HepG2 (cell line): ENCODE results near the gene ZNF48. TPM values are rescaled to one million over a fixed set of nuclear protein-coding genes. Genes with fewer than 3 reads are reported as not detected.
A peak's percentile ranks its signal among the peaks of the same experiment; 100 is the strongest.

Experiments
- BHLHE40 ChIP-seq: IDR thresholded peaks from 2 replicates; pipeline ENCODE4 v1.6.1; 2011; ENCODE audit warnings: low read length, improper control_type of control experiment
- FIP1L1 ChIP-seq: fragments of 200-400 bp; formaldehyde crosslinking; IDR thresholded peaks from 2 replicates; pipeline ENCODE4 v1.6.1; 2018; ENCODE audit warnings: low read depth, mild to moderate bottlenecking, low read length, moderate library complexity, borderline replicate concordance; ENCODE audit not compliant: insufficient read depth
- FOXK2 ChIP-seq: fragments of 450-650 bp; IDR thresholded peaks from 2 replicates; pipeline ENCODE4 v1.6.1; 2016
- GLI4 ChIP-seq: sonication (generic); formaldehyde crosslinking; IDR thresholded peaks from 2 replicates; pipeline ENCODE4 v1.5.1; 2020; ENCODE audit warnings: missing genetic modification reagents, mild to moderate bottlenecking, moderate library complexity, borderline replicate concordance
- GRHL1 ChIP-seq: sonication (generic); formaldehyde crosslinking; conservative IDR thresholded peaks from 2 replicates; pipeline ENCODE4 v1.8.0; 2022; ENCODE audit warnings: missing genetic modification reagents
- HNRNPUL1 ChIP-seq: fragments of 200-400 bp; formaldehyde crosslinking; IDR thresholded peaks from 2 replicates; pipeline ENCODE4 v1.6.1; 2017; ENCODE audit warnings: low read depth, mild to moderate bottlenecking, low read length, moderate library complexity
- KAT2B ChIP-seq: fragments of 150-350 bp; IDR thresholded peaks from 2 replicates; pipeline ENCODE4 v1.6.1; 2014; ENCODE audit warnings: low read depth, low read length, borderline replicate concordance
- LCORL ChIP-seq, 2 experiments: fragments of 450-650 bp in 1 of 2; sonication (generic) in 1 of 2; formaldehyde crosslinking in 1 of 2; IDR thresholded peaks; 2 replicates each; pipeline versions ENCODE4 v1.5.0 to v1.6.1; 2017 to 2020; ENCODE audit warnings: antibody characterized with exemption in 1 of 2, missing genetic modification reagents in 1 of 2
- MAFG ChIP-seq: sonication (generic); formaldehyde crosslinking; IDR thresholded peaks from 2 replicates; pipeline ENCODE4 v1.5.1; 2020; ENCODE audit warnings: mild to moderate bottlenecking, missing genetic modification reagents
- NR1H2 ChIP-seq: sonication (generic); formaldehyde crosslinking; IDR thresholded peaks from 2 replicates; pipeline ENCODE4 v1.8.1; 2022; ENCODE audit warnings: low read depth, missing genetic modification reagents, borderline replicate concordance
- SMAD3 ChIP-seq: sonication (generic); formaldehyde crosslinking; IDR thresholded peaks from 2 replicates; pipeline ENCODE4 v1.4.0; 2020; ENCODE audit warnings: missing genetic modification reagents
- SP1 ChIP-seq, 2 experiments: fragments of 450-650 bp in 1 of 2; sonication (generic) in 1 of 2; formaldehyde crosslinking in 1 of 2; IDR thresholded peaks; 2 replicates each; pipeline versions ENCODE4 v1.4.0 to v1.6.1; 2016 to 2020; ENCODE audit warnings: missing genetic modification reagents in 1 of 2
- TBL1XR1 ChIP-seq: fragments of 150-350 bp; IDR thresholded peaks from 2 replicates; pipeline ENCODE4 v1.6.1; 2014; ENCODE audit warnings: borderline replicate concordance, low read length; ENCODE audit not compliant: partially characterized antibody
- U2AF2 ChIP-seq: fragments of 200-400 bp; formaldehyde crosslinking; IDR thresholded peaks from 2 replicates; pipeline ENCODE4 v1.6.1; 2017; ENCODE audit warnings: low read depth, mild to moderate bottlenecking, low read length
- ZBTB42 ChIP-seq: sonication (generic); formaldehyde crosslinking; IDR thresholded peaks from 2 replicates; pipeline ENCODE4 v1.5.0; 2020; ENCODE audit warnings: mild to moderate bottlenecking, missing genetic modification reagents
- ZNF101 ChIP-seq: sonication (generic); formaldehyde crosslinking; IDR thresholded peaks from 2 replicates; pipeline ENCODE4 v1.4.0; 2020; ENCODE audit warnings: mild to moderate bottlenecking, low read depth, missing genetic modification reagents, borderline replicate concordance
- ZNF121 ChIP-seq: sonication (generic); formaldehyde crosslinking; IDR thresholded peaks from 2 replicates; pipeline ENCODE4 v1.5.0; 2020; ENCODE audit warnings: mild to moderate bottlenecking, missing genetic modification reagents
- ZNF326 ChIP-seq: sonication (generic); formaldehyde crosslinking; IDR thresholded peaks from 2 replicates; pipeline ENCODE4 v1.4.0; 2020; ENCODE audit warnings: missing genetic modification reagents, borderline replicate concordance
- ZNF512 ChIP-seq: sonication (generic); formaldehyde crosslinking; IDR thresholded peaks from 2 replicates; pipeline ENCODE4 v1.4.0; 2020; ENCODE audit warnings: mild to moderate bottlenecking, missing genetic modification reagents
- ZNF577 ChIP-seq: sonication (generic); formaldehyde crosslinking; IDR thresholded peaks from 2 replicates; pipeline ENCODE4 v1.4.0; 2020; ENCODE audit warnings: mild to moderate bottlenecking, low read depth, missing genetic modification reagents, borderline replicate concordance
- ZSCAN20 ChIP-seq: sonication (generic); formaldehyde crosslinking; IDR thresholded peaks from 2 replicates; pipeline ENCODE4 v1.4.0; 2020; ENCODE audit warnings: missing genetic modification reagents, mild to moderate bottlenecking, borderline replicate concordance
- ZSCAN21 ChIP-seq: sonication (generic); formaldehyde crosslinking; IDR thresholded peaks from 2 replicates; pipeline ENCODE4 v1.8.0; 2022; ENCODE audit warnings: mild to moderate bottlenecking, missing genetic modification reagents, moderate library complexity, borderline replicate concordance
- polyA plus RNA-seq, 8 experiments: library from polyadenylated mRNA; depleted of rRNA in 3 of 8; stranded (reverse) in 7 of 8; unstranded in 1 of 8; fragments of >200 nt; fragmentation: Illumina TruSeq in 4 of 8; extraction: Trizol in 4 of 8; gene quantifications; 2 replicates each; pipeline versions ENCODE4 v1.2.1 to v1.2.3, GENCODE V29; 2011 to 2016; ENCODE audit warnings: low read depth in 4 of 8, missing spikeins in 1 of 8, mixed read lengths in 1 of 8; ENCODE audit not compliant: insufficient read depth in 1 of 8
- total RNA-seq, 5 experiments: library from RNA; depleted of rRNA; stranded (reverse); fragments of >200 nt; fragmentation: Illumina TruSeq; extraction: Trizol; gene quantifications; 2 replicates each; pipeline ENCODE4 v1.2.3, GENCODE V29; 2016; ENCODE audit warnings: low read depth in 1 of 5
- TF ChIP-seq, protein P1 (sequence below): sonication (generic); formaldehyde crosslinking; IDR thresholded peaks from 2 replicates; pipeline ENCODE4 v1.5.0; 2020; ENCODE audit warnings: missing genetic modification reagents, mild to moderate bottlenecking, borderline replicate concordance
- TF ChIP-seq, protein P2 (sequence below): sonication (generic); formaldehyde crosslinking; IDR thresholded peaks from 2 replicates; pipeline ENCODE4 v1.5.0; 2020; ENCODE audit warnings: missing genetic modification reagents

The ZNF48 gene
- total and polyA plus RNA-seq, 2 of the 13 experiments (the other 11 are each of a cell fraction or from before 2014, with no cell fraction given): 9.9 to 12.3 TPM

GRCh38 chr16:30355144-30355953 is 39.9 kb upstream of the ZNF48 start, which contains the start of gene CD2BP2 (continued):
- TF ChIP-seq LCORL (IDR thresholded peaks at IDR 0.05) (no peak), LCORL (CRISPR knock-in tag; IDR thresholded peaks at IDR 0.05) (peak; percentile 75), TBL1XR1 (peak; percentile 42), ZNF512 (CRISPR knock-in tag) (no peak), ZBTB42 (CRISPR knock-in tag) (peak; percentile 54; the same call in 1 of the 2 replicates), ZSCAN20 (peak; percentile 81; the same call in 1 of the 2 replicates), FIP1L1 (peak; percentile 76; the same call in 1 of the 2 replicates), MAFG (CRISPR knock-in tag) (no peak), GLI4 (CRISPR knock-in tag) (peak; percentile 19; the same call in 1 of the 2 replicates), SMAD3 (peak; percentile 20), GRHL1 (no peak), HNRNPUL1 (no peak), FOXK2 (no peak), ZNF101 (CRISPR knock-in tag) (peak; percentile 95), ZNF121 (CRISPR knock-in tag) (peak; percentile 74), KAT2B (no peak), ZNF577 (CRISPR knock-in tag) (no peak), ZSCAN21 (peak; percentile 79), BHLHE40 (peak; percentile 94), NR1H2 (no peak), SP1 (IDR thresholded peaks at IDR 0.05) (no peak), SP1 (CRISPR knock-in tag; IDR thresholded peaks at IDR 0.05) (peak; percentile 44), U2AF2 (peak; percentile 35; the same call in 1 of the 2 replicates), ZNF326 (CRISPR knock-in tag) (no peak)
- TF ChIP-seq, protein P1, sequence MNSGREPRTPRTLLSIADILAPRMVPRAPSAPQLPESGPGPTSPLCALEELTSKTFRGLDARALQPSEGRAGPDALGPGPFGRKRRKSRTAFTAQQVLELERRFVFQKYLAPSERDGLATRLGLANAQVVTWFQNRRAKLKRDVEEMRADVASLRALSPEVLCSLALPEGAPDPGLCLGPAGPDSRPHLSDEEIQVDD (CRISPR knock-in tag): peak; percentile 96
- TF ChIP-seq, protein P2, sequence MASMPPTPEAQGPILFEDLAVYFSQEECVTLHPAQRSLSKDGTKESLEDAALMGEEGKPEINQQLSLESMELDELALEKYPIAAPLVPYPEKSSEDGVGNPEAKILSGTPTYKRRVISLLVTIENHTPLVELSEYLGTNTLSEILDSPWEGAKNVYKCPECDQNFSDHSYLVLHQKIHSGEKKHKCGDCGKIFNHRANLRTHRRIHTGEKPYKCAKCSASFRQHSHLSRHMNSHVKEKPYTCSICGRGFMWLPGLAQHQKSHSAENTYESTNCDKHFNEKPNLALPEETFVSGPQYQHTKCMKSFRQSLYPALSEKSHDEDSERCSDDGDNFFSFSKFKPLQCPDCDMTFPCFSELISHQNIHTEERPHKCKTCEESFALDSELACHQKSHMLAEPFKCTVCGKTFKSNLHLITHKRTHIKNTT (CRISPR knock-in tag): no peak
